NCI-H82 treated with DMSO at 0.1 percent for 48 hours (cell line): Measurements from ENCODE around the gene PXDN.

Experiments used
- DNase-seq: peaks from one replicate; lab custom pipeline; 2025; ENCODE audit not compliant: unreplicated experiment; lab: John Stamatoyannopoulos, UW

The PXDN gene

DNA sequence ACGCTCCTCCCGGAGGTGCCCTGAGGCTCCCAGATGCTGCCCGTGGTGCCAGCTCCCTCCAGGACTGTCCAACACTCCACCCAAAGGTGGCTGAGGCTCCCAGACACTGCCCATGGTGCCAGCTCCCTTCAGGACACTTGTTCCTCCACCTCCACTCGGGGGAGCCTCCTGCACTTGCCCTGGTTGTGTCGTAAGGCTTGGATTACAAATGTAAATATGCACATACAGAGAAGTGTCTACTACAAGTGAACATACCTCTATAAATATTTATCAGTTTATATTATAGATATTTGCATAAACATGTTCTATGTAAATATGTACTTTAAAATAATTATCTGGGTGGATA is 143.3 kb downstream of the PXDN start:
- DNase-seq: no peak

DNA sequence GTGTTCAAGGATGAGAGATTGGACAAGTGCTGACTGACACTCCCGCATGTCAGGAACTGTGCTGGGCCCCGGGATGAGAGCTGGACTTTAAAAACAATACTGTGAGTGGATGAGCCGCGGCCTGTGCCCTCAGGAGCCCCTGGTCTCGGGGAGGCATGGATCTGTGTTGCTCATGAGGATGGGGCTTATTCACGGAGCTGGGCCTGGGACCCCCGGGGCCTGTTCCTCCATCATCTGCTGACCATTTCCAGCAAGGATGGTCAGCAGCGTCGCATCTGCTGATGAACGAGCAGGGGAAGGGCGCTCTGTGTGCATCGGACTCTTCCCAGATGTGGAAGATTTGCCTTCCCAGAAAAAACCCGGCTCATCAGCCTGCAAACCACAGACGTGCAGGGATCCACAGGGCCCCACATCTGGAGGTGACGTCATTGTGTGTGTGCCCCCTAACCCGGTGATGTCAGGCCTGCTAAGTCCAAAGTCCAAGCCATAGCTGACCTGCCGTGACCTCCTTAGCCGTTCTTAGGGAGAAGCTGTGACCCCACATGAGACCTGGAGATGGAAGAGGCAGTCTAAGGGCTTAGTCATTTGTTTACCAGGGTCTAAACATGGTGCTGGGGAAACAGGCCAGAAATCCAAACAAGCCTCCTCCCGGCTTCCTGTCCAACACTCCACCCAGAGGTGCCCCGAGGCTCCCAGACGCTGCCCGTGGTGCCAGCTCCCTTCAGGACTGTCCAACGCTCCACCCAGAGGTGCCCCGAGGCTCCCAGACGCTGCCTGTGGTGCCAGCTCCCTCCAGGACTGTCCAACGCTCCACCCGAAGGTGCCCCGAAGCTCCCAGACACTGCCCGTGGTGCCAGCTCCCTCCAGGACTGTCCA is 143.9 kb downstream of the PXDN start:
- no peak for DNase-seq

DNA sequence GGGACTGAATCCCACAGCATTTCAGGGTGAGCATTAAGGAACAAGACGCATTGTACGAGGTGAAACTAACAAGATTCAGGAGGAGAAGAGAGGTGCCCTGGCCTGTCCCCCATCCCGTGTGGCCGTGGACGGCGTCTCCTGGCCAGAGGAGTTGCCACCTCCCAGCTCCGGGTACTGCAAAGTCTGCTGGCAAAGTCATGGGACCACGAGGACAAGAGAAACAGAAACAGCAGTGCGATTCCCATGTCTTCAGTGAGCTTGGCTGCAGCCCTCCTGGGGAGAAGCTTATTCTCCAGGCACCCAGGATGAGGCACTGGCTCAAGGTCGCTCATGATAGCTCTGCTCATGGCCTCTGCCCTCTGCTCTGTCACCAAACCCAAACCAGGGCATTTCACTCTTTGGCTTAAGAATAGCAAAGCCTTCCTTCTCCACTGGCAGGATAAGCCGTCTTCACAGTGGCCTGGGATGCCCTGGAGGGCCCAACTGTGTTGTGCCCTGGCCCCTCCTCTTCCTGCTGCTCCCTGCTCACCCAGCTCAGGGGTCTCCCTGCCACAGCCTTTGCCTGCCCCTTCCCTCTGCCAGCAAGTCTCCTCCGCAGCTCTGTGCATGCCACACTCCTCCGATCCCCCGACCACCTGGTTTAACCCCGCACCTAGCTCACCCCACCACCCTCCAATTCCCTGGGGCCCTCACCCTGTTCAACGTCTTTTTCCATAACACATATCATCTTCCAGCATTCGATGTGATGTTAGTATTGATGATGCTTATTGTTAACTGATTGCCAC is 144.8 kb downstream of the PXDN start:
- no peak for DNase-seq

- DNase-seq: no peak
Measured at GRCh38 chr2:1598800-1599199, 145.5 kb downstream of the PXDN start.

- no peak for DNase-seq
Measured at GRCh38 chr2:1598041-1598710, 146.1 kb downstream of the PXDN start.

GRCh38 chr2:1595274-1595673 is 149.0 kb downstream of the PXDN start:
- no peak for DNase-seq

DNA sequence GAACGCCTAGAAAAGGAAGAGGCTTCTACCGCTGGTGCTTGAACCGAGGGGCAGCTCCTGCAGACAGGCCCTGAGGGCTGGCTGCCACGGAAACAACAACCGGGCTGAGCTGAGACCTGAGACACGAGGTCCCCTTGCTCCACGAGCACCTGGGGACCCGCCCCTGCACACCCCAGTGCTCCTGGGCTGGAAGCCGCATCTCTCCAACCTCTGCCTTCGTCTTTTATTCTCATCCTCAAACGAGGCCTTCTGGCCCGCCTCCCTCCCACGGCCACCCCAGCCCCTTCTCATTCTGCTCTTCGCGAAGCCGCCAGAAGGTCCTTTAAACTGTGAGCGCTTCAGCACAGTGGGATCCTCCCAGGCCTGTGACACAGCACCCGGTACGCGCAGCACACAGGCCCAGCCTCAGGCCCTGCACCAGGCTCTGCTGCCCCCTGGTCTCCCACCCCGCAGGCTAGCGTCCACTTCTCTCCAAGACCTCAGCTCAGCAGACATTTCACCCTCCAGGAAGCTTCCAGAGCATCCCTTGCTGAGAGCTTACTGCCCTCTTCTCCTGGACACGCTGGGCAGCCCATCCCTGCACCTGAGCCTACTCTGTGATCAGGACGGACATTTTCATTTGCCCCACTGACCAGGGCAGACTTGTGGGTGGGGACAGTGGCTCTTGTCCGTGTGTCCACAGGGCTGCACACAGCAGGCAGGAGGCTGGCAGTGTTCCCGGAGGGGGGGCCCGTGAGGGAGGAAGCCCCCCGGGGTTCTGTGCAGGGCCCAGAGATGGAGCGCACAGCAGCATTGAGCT is 149.7 kb downstream of the PXDN start:
- DNase-seq: no peak

DNA sequence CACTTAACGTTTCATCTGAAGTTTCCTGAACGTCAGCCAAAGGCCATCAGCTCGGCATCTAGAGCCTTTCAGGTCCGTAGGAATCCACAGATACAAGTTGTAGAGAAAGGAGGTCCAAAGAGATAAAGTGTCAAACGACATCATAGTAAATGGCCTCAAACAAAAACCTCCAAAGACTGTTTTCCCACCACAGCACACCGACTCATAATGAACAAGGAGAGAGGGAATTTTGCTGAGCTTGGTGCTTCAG is 150.3 kb downstream of the PXDN start:
- DNase-seq: no peak

DNA sequence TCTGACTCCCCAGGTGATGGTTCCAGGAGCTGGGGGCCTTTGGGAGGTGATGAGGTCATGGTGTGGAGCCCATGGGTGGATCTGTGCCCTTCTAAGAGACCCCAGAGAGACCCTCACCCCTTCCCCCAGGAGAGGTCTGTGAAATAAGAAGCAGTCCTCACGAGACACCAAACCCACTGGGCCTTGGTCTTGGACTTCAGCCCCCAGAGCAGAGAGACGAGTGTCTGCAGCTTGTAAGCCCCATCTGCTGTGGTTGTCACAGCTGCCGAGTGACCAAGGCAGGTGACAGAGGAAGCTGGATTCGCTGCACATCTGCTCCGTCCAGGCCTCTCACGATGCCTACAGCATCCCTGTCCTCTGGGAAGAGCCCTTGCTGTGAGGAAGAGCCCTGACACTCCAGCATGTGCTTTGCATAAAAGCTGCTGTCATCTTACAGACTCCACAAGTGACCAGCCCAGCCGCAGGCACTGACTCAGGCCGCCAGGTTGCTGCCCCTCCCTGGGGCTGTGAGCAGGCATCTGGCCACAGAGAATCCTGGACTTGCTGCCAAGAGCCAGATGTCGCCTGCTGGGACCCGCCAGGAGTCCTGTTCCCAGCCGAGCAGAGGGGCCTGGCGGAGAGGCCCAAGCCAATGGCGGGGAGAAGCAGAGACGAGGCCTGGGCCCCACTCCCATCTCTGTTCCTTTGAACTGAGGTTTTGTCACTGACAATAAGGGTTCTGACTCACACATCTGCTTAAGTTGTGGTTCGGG is 150.8 kb downstream of the PXDN start:
- DNase-seq: no peak

- DNase-seq: no peak
Measured at GRCh38 chr2:1591978-1592907, 152.1 kb downstream of the PXDN start.

DNA sequence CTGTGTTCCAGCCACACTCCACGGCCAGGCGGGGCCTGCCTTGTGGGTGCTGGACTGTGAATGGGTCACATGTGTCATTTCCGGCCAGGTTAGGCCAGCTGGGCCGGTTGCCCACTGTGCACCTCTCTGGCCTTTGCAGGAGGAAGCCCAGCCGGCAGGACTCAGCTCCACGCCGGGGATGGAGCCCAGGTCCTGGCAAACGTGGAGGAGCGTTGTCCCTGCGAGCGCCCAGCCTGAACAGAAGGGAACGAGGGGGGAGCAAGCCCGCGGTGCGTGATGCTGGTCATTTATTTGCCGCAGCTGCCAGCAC is 152.9 kb downstream of the PXDN start:
- no peak for DNase-seq

DNA sequence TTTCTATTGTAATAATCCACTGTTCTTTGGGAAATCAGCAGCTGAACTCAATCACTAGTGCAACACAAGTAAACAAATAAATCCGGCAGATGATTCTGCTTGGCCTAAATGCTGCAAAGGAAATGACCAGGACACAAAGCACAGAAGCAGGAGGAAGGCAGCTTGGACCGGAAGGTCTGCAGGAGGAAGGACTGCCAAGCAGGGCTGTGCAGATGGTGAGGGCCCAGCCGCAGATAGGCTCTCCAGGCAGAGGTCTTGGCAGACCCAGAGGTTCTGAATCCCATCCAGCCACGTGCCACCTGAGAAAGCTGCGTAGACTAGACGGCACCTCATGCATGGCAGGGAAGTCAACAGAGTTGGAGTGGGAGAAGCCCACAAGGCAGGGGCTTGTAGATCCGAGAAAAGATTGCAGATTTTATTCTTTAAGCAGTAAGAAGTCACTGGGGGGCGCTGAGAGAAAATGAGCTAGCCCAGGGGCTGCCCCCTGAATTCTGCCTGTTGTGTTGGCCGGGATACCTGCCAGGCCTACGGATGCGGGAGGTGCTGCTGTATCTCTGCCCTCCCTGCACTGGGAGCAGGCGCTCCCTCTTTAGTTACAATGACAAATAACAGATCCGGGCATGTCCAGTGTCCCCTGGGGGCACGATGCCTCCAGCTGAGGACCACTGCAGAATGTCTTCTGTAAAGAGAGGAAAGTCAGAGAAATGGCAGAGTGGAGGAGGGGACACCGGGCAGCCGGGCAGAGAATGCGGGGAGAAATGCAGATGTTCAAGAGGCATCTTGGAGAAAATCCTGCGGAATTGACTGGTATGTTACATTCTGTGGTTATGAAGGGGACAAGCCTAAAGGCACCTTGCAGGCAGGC is 153.5 kb downstream of the PXDN start:
- no peak for DNase-seq

GRCh38 chr2:1588978-1589621 is 155.2 kb downstream of the PXDN start:
- no peak for DNase-seq

GRCh38 chr2:1588051-1588977 is 156.0 kb downstream of the PXDN start:
- no peak for DNase-seq

DNA sequence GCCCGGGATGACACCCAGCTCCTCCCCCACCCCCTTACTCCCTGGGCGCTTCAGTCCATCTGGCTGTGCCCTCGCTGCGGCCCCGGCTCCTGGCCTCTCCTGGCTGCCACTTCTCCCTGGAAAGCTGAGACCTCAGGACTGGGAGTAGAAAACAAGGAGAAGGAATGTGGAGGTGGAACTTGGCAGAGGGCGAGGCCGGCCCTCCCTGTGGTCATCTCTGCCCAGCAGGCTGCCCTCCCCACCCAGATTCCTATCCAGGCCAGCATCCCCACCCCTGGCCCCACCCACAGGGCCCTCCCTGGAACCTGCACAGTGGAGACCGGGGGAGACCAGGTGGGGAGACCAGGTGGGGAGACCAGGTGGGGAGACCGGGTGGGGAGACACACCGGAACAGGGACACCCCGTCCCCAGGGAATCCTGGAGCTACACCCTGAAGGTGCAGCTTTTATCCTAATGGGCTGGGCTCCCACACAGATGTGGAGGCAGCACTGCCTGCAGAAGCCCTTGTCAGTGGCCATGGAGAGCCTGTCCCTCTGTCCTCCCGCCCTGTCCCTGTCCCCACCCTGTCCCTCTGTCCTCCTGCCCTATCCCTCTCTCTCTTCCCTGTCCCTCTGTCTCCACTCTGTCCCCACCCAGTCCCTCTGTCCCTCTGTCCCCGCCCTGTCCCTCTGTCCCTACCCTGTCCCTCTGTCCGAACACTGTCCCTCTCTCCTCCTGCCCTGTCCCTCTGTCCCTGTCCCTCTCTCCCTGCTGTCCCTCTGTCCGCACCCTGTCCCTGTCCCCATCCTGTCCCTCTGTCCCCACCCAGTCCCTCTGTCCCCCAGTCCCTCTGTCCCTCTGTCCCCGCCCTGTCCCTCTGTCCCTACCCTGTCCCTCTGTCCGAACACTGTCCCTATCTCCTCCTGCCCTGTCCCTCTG is 157.1 kb downstream of the PXDN start:
- no peak for DNase-seq

DNA sequence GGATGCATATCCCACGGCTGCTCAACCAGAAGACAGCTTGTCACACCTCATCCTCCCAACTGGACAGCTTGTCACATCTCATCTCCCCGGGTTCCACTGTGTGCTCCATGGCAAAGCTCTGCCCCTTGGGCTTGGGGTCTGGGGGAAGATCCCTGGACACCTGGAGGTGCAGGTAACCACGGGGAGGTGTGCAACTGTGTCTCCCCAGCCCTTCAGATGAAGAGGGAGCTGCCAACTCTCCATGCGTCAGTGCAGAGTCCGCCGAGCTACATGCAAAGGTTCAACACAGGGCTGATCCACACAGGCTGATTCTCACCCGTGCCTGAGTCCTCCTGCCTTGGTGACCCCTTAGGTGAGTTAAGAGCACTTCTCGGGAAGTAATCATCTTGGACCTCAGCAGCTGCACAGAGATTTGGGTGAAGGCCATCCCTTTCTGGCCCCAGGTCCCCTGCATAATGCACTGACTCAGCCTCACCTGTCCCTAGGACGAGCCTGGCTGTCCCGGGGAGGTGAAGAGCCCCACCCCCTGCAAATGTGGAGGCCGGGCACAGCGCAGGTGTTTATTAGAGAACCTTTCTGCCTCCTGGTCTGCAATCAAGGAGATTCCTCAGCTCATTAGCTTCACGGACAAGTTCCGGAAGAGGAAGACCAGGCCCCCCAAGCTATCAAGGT is 157.9 kb downstream of the PXDN start:
- no peak for DNase-seq
